SKM-1 treated with dmso at 0.1 percent for 144 hours (cell line): Measurements from ENCODE around the gene KLHL30.

Experiments used
- DNase-seq: peaks from one replicate; lab custom pipeline; 2025; ENCODE audit not compliant: unreplicated experiment; lab: John Stamatoyannopoulos, UW

KLHL30 gene

DNA sequence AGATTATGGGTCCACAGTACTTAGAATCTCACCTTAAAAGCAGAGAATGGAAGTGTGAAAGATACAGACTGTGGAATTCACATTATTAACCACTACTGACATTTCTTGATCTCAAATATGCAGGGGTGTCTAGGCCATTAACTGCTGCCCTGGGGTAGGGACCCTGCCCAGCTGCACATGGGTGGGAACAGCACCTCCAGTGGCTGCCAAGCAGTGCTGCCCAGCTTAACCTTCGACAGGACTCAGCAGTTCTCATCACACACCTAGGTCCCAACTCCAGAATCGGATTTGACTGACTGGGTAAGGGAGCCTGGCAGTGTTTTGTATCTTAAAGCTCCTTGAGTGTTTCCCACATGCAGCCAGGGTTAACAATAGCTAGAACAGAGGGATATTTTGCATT, 35.2 kb downstream of the KLHL30 start:
- no peak for DNase-seq

- no peak for DNase-seq
Measured at GRCh38 chr2:238174291-238174690, 35.8 kb downstream of the KLHL30 start.

- no peak for DNase-seq
Measured at GRCh38 chr2:238174701-238175100, 36.2 kb downstream of the KLHL30 start.

DNA sequence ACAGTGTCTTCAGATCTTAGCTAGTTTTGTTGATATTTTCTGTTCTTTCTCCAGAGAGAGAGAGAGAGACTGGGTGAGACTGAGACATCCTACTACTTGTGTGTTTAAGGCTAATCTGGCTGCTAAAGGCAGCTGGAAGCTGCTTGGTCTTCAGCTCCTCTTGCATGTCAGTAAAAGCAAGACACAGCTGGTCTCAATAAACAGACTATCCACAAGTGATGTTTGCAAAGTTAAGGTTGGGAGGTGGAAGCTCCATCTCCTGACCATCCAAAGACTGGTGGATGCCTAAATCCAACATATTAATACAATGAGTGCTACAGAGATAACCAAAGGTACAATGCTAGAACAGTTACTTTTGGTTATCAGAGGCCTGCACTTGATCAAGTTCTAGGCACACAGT, 38.1 kb downstream of the KLHL30 start:
- no peak for DNase-seq

- no peak for DNase-seq
Measured at GRCh38 chr2:238180554-238180953, 42.1 kb downstream of the KLHL30 start.

DNA sequence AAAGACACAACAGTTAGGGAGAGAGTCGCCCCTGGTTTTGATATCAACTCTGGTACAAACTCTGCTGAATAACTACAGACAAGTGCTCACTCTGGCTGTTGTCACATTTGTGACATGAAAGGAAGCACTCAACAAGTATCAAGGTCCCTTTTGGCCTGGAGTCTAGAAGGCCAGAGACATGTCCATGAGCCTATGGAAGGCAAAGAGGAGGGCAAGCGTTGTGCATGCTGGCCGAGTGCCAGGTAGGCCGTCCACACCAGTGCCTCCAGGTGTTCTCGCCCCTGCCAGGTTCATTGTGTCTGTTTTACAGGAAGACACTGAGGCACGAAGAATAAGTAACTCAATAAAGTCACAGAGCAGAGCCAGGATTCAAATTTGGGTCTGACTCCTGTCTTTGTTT, 43.9 kb downstream of the KLHL30 start:
- no peak for DNase-seq

- no peak for DNase-seq
Measured at GRCh38 chr2:238183821-238184220, 45.4 kb downstream of the KLHL30 start.

- no peak for DNase-seq
Measured at GRCh38 chr2:238187618-238188548, 49.4 kb downstream of the KLHL30 start.

DNA sequence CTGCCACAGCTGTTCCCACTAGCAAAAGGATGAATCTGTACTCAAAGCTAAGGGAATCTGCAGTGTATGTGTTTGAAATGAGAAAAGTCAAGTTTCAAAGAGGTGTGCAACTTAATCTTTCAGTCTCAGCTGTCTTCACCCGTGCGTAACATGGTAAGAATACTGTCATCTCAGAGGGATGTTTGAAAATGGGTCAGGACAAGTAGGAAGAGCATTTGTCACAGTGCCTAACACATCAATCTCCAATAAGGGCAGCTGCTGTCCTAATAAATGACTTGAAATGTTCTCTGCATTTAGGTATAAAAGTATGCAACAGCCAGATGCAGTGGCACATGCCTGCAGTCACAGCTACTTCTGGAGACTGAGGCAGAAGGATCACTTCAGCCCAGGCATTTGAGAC, 52.0 kb downstream of the KLHL30 start:
- no peak for DNase-seq
